CD4-positive, alpha-beta T cell treated with Interleukin-6 for 4 hours (primary cell): ENCODE data around the gene DNAJB13.

Experiments
- DNase-seq: peaks from one replicate; pipeline ENCODE4 v3.0.0-alpha.2; 2020; ENCODE audit warnings: mixed read lengths

The DNAJB13 gene

DNA sequence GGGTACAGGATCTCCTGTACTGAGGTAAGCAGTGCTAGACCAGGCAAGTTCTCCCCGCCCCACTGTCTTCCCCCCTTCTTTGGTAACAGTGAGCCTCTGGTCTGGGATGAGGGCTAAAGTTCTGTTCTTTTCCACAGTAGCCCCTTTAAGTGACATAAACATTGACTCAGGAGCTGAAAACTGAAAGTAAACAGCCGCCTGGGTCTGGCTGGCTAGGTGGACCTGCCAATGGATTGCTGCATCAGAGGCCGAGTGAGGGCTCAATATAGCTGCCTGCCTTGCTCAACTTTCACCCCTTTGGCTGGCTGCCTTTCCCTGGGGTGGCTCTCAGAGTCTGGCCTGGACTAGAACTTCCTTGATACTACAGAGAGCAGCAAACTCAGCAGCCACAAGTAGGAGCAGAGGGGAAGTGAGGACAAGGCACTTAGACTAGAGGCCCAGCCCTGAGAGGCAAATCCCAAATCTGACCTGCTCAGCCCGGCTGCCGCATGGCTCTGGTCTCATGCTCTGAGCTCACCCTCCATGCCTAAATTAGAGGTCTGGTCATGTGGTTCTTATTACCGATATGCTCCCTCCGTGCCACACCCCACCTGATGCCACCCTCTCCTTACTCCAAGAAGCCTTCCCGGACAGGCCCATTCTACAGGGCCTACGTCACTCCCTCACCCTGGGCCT lies 67.6 kb downstream of the DNAJB13 start:
- no peak for DNase-seq

DNA sequence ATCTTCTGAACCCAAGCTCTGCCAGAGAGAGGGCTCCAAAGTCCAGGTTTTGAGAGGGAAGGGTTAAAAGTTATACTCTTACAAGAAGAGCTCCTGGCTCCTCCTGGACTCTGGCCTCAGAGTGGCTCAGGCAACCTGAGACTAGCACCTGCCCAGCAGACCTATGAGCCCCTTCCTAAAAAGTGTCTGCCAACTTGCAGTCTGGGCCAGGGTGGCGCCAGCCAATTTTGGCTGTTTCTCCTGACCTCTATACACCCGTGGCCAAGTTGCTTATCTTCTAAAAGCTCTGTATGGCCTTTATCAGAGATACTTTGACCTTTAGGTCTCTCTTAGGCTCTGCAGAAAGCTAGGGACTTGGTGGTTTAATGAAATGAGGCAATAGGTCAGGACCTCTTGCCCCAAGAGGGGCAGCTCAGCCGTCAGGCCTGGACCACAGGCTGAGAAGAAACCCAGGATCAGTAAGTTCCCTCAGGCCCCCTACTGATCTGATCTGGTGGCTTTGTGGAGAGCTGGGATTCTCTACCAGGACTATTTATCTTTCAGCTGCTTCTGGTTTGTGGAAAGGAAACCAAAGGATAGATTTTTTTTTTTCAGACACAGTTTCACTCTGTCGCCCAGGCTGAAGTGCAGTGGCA lies 68.4 kb downstream of the DNAJB13 start:
- no peak for DNase-seq

DNA sequence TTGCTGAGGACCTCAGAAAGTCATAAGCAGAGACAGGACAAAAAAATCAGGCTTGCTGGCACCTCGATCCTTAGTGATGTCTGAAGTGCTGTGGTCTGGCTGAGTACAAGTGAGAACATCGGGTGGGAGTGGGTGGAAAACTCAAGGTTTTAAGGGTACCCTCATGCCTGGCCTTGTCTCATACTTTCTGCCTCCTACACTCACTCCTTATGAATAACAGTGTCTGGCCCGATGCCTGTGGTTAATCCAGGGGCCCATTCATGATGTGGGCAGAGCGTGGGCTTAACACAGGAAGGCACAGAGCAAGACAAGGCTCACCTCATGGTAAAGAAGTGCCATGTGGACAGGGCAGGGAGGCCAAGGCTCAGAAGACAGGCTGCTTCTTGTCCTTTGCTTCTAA lies 69.0 kb downstream of the DNAJB13 start:
- DNase-seq = peak; percentile 34
